GM21515 (cell line): ENCODE results near the gene SLC2A4RG.

Experiments used
- ATAC-seq: cut with Tn5 transposase; IDR thresholded peaks from one replicate; pipeline ENCODE4 v1.9.1; 2021; ENCODE audit not compliant: unreplicated experiment

SLC2A4RG gene

DNA sequence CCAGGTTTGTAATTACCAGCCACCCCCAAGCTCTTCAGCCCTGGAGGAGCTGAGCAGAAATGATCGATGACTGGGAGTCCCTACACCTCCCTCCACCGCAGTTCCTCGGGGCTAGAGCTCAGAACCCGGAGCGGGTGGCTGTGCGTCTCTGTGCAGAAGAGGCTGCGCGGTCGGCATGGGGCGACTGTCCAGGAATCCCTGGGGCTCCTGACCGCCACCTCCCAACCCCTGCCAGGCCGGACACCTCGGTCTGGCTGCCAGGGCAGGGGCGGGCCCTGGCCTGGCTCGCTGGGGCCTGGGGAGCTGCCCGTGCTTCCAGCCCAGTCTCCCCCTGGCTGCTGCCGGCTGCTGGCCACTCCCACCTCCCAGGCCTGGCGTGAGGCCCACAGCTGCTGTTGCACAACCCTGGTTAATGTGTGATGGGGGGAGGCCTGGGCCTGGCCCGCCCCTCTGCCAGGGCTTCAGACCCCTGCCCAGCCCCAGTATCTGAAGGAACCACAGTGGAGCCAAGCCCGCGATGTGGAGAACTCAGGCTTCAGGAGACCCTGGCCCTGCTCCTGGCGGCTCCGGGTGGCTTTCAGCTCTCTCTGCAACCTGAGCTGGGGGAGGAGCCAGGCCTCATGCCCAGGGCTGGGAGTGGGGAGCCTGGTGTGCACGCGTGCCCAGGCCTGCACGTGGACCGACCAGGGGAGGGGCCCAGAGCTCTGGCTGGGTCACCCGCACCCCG is 1.2 kb downstream of the SLC2A4RG start:
- ATAC-seq: no peak

DNA sequence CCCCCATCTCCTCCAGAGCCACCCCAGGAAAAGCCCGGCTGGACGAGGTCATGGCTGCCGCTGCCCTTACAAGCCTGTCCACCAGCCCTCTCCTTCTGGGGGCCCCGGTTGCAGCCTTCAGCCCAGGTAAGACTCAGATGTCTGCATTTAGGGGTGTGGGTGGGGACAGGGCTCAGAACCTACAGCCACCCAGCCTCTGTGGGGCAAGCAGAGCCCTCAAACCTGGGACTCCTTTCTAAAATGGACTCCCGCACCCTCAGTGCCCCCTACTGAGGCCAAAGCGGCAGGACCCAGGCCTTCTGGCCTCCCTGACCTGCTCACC is 1.7 kb downstream of the SLC2A4RG start:
- no peak for ATAC-seq

DNA sequence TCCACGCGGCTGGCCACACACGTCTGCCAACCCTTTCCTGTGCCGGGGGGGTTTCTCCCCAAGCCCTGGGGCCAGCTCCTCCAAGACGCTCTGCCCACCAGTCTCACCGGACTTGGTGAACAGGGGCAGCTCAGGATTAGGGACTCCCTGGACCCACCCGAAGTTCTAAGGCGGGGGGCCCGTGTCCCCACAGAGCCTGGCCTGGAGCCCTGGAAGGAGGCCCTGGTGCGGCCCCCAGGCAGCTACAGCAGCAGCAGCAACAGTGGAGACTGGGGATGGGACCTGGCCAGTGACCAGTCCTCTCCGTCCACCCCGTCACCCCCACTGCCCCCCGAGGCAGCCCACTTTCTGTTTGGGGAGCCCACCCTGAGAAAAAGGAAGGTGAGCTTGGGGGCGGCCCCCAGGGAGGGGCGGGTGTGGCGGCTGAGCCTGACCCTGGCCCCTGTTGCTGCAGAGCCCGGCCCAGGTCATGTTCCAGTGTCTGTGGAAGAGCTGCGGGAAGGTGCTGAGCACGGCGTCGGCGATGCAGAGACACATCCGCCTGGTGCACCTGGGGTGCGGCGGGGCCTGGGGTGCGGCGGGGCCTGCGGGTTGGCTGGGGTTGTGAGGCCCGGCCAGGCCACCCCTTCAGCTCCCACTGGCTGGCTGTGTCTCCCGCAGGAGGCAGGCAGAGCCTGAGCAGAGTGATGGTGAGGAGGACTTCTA is 2.3 kb downstream of the SLC2A4RG start:
- ATAC-seq: no peak

DNA sequence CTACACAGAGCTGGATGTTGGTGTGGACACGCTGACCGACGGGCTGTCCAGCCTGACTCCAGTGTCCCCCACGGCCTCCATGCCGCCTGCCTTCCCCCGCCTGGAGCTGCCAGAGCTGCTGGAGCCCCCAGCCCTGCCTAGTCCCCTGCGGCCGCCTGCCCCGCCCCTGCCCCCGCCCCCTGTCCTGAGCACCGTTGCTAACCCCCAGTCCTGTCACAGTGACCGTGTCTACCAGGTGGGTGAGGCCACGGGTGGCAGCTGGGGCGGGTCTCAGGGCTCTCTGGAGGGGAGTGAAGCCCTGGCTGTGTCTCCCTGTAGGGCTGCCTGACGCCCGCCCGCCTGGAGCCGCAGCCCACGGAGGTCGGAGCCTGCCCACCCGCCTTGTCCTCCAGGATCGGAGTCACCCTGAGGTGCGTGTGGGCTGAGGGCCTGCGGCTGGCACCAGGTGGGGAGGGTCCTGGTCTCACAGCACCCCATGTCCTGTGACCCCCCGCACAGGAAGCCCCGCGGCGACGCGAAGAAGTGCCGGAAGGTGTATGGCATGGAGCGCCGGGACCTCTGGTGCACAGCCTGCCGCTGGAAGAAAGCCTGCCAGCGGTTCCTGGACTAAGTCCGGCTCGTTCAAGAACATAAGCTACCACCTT is 2.9 kb downstream of the SLC2A4RG start:
- ATAC-seq: no peak

DNA sequence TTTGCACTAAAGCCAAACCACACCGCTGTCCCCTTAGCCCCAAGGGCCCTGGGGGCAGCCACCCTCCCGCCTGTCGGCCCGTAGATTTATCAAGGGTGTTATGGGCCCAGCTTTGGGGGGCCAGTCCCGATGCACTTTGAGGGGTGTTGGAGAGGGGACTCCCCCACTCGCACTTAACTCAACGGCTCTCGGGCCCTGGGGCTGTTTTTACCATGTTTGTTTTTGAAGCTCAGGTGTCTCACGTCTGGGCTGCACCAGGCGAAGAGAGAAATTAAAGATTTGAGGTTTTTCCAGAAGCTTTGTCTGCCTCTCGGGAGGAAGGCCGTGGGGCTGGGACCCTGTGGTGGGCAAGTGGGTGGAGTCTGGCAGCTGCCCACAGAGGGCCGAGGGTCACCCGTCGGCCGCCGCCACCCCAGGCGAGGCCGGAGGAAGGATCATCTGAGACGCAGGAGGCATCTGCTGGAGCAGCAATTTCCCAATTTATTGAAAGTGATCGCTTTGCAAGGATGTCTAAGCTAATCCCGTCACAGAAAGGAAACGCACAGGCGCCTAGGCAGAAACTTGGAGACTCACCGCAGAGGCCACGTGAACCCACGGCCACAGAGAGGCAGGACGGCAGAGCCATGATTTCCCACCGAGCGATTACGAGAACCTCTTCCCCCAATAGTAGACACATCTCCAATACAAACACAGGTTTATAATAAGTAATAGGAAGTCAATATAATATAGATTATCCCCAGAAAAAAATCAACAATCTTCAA is 3.8 kb downstream of the SLC2A4RG start:
- ATAC-seq: no peak

DNA sequence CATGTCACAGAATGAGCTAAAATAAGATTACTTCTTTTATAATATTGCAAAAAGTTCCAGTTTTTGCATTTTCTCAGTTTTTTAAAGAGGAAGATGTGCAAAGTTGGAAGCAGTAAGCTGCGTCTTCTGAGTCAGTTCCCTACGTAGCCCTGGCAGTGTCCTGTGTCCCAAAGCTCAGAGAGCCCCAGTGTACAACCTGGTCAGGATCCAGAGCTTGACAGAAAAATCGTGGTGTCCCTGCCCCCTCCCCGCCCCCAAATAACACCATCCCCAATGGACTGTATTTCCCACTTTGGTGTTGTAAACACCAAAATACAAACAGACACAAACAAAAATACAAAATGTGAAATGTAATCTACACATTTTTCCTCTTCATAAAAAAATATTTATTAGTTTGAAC is 4.6 kb downstream of the SLC2A4RG start:
- ATAC-seq: no peak

DNA sequence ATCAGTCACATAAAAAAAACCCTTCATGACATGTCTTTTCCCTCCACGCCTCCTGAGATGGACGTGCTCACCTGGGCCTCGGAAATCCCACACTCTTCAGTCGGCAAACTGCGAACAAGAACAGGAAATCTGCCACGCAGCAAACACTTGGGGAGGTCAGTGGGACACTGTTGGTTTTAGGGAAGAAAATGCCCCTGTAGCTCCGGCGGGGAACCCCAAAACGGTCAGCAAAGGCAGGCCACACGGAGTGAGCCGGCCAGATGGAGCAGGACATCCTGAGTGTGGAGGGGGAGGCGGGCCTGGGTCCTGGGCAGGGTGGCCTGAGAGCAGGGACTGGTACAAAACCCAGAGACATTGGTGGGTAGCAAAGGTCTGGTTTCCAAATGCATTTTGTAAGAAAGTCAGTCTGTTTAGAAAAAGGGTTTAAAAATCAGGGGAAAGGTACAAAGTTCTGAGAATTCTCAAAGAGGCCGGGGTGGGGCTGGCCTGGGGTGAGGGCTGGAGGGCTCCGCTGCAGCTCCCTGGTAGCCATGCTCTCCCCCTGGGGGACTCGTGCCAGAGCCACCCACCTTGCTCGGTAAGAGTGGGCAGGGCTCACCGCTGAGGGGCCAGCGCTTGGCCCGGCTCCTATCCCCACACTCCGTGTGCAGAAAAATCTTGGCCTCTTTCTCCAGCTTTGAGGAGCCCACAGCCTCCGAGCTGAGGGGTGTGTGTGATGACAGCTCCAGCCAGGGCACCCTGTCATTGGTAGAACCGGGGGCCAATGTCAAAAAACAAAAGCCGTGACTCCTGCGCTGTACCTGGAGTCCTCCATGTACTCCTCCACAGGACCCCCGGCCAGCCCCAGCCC is 5.2 kb downstream of the SLC2A4RG start:
- no peak for ATAC-seq

DNA sequence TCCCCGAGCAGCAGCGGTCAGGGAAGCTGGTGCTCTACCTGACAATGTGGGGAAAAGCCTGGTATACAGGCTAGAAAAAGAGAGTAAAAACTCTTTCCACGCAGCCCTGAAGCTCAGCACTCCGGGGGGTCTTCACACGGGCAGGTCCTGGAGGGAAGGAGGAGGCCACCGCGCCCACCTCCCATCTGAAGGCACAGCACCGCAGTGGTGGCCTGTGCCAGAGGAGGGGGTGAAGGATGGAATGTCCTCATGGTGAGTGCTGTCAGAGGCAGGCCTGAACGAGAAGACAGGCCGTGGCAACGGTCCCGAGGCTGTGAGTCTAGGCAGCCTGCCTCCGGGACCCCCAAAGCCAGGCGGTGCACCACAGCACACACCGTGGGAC is 5.8 kb downstream of the SLC2A4RG start:
- no peak for ATAC-seq

DNA sequence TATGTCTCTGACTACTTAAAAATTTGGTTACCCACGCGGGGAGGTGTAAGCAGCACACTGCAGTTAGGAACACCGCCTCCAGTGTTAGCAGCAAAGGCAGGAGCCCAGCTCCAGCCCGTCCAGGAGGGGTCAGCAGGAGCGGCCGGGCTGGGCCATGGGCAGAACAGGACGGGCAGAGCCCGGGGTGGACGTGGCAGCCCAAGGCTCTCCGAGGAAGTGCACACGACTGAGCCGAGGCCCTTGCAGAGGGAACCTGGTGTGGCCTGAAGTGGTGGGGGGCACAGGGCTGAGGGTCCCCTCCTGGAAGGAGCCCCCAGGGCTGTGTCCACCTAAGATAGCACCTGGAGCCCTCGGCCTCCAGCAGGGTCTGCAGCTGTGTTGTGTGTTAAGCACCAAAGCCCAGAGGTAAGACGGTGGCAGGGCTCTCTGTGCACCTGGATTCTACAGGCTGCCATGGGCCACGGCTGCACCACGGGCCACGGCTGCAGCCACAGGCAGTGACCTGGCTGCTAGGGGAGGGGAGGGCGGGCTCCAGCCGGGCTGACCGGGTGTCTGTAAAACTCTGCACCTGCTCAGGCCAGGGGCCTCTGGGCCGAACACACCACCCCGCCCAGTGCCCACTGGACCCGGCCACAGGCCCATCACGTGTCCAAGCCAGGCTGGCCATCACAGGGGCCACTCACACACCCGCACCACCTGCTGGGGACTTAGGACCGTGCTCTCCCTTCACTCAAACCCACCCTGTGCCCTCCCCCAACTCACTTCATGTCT is 6.6 kb downstream of the SLC2A4RG start:
- no peak for ATAC-seq

DNA sequence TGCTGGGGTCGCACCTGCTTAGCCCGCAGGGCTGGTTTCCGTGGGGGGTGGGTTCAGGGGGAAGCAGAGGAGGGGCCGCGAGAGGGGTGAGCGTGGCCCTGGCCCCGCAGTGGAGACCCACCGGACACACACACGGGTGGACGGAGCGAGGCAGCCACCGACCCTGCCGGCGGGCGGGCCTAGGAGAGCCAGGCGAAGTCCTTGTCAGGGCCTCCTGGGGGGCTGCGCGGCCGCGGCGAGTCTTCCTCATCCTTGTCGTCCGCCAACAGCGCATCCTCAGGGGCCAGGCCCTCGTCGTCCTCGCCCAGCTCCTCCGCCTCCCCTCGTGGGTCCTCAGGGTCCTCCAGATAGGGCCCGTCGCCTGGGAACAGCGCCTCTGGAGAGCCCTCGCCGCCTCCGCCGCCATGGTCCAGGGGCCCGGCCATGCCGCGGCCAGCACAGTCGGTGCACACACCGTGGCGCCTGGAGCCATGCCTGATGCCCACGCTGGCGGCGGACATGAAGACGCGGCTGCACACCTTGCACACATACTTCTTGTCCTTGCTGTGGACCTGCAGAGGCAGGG is 7.3 kb downstream of the SLC2A4RG start:
- ATAC-seq: no peak

DNA sequence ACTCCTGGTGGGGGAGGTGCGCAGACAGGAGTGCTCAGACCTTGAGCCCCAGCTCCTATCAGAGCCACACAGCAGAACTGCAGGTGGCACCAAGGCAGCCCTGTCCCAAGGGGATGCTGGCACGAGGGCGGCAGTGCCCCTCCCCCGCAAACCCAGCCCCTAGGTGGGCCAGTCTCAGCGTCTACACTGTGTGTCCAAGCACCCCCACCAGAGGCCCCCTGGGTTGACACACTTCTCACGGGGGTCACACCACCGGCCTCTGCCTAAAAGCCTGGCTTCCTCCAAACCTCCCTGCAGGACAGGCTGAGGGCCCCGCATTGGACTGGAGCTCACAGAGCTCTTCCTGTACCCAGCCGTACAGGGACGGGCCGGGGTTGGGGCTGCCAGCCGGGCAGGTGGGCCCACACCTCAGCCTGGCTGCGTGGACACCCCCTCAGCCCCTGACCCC is 8.1 kb downstream of the SLC2A4RG start:
- no peak for ATAC-seq

DNA sequence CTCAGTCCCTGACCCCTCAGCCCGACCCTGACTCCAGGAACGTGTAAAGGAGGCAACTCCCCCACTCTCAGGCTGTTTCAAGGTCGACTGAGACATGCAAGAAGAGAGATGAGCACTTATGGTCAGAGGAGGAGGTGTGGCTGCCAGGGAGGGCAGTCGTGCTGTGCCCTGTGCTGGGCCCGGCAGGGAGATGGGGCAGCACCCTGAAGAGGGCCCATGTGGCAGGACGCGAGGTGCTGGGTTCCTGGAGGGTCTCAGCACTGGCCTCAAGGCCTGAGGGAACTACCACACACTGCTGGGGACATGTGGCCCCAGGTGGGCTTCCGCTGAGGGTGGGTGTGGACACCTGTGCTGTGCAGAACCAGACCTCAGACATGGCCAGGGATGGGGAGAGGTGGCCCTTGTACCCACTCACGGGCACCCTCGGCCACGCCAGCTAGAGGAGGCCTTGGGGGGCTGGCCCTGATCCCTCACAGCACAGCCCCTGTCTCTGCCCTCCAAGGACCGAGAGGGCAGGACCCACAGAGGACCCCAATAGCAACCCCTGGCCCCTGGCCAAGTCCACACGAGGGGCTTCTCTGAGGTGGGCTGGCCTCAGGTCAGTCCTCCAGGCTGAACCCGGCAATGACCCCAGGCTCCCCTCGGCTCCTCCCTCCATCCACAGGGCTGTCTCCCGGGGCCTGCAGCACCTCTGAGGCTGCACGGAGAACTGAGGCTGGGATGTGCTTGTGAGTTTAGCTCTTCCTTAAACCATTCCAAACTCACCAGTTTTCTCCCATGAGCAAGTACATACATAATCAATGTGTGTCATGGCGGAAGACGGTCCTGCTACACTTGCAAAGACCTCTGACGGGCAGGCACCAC is 8.7 kb downstream of the SLC2A4RG start:
- no peak for ATAC-seq

DNA sequence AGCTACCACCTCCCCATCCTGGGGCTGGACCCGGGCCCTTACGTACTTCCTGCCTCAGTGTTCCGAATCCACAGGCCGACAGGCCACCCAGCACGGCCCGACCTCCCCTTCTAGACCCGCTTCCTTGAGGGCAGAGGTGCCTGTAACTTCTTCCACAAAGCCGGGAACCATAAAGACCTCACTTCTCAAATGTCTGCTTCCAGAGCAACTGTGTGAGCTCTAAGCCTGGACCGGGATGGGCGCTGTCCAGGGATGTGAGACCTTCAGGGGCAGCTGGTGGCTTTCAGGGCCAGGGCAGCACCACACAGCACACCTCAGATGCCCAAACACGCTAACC is 9.3 kb downstream of the SLC2A4RG start:
- ATAC-seq: no peak

DNA sequence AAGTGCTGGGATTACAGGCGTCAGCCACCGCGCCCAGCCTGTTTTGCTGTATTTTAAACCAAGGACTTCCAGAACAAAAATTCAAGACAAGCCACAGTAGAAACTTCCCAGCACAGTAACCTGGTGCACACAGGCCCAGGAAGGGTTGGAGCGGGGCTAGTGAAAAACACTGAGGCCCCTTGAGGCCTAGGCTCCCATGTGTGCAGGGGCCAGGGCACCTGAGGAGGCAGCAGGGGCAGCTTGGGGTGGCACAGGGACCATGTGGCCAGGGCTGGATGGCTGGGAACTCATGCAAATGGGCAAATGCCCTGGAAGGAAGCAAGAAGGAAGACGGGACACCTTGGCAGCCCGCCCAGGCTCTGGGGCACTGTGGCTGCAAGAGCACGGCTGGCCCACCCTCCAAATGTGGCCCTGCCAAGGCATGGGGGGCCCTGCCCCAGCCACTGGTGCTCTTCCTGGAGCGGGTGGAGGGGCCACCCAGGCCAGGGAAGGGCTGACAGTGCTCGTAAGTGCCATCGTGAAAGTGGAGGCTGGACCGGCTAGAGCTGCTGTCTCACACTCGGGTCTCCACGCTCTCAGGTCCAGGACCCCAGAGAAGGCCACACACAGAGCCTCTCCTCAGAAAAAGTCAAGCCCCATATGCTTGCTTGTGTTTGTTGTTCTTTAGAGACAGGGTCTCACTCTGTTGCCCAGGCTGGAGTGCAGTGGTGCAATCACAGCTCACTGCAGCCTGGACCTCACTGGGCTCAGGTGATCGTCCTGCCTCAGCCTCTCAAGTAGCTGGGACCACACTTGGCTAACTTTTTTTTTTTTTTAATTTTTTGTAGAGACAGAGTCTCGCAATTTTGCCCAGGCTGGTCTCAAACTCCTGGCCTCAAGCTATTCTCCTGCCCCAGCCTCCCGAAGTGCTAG is 10.3 kb downstream of the SLC2A4RG start:
- no peak for ATAC-seq

DNA sequence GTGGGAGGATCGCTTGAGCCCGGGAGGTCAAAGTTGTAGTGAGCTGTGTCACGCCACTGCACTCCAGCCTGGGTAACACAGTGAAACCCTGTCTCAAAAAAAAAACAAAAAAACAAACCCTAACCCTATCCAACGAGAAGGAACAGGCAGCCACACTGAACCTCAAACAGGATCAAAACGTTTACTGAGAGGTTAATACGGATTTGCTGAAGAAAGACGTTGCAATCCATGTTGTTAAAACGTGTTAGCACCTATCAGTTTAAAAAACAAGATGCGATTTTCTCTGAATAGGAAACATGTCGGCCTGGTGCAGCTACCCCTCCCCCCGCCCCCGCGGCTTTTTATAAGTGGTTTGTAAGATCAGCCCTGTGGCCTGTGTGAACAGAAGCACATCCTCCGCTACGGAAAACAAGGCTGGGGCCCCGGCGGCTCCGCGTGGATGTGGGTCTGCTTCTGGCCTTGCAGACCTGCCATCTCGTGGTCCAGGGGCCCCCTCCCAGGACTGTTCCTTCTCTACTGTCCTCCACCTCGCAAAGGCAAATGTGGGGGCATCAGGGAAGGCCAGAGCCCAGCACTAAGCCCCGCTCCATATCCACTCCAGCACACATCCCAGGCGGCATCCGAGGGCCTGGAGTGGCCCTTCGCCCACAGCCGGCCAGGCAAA is 11.4 kb downstream of the SLC2A4RG start:
- no peak for ATAC-seq

DNA sequence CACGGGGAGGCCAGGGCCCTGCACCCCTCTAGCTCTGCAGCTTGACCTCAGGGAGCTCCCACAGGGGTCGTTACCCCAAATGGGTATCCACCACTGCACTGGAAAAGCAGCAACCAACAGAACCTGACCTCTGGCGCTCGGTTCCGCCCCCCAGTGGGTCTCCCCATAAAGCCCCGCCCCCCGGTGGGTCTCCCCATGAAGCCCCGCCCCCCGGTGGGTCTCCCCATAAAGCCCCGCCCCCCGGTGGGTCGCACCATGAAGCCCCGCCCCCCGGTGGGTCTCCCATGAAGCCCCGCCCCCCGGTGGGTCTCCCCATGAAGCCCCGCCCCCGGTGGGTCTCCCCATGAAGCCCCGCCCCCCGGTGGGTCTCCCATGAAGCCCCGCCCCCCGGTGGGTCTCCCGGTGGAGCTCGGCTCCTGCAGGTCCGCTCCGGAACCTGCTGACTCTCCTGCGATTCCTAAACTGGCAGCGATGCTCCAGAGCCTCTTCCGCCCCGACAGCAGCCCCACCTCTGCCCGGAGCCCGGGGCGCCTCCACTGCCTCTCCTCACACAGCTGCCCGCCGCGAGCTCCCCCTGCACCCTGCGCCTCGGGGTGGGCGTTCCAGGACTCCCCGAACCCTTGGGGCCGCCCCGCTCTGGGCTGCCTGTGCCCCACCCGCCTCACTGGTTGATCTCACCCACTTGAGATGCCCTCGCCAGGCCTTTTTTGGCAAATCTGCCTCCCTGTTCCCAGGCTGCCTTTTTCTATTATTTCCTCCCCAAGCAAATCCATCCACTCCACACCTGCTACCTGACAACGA is 12.1 kb downstream of the SLC2A4RG start:
- ATAC-seq: no peak
